Subcutaneous adipose tissue (tissue), 4 donors: ENCODE measurements around the gene PDE3B. TPM values are rescaled to one million over a fixed set of nuclear protein-coding genes. Genes with fewer than 3 reads are reported as not detected.

Experiments used
- total RNA-seq, 4 donors: library from RNA; depleted of rRNA; stranded (reverse); fragments of >200 nt; gene quantifications; one replicate each; pipeline ENCODE4 v1.1.0, GENCODE V29; 2016
- TF ChIP-seq, protein P1 (sequence below): fragments of 450-650 bp; IDR thresholded peaks from one replicate; pipeline ENCODE4 v1.5.1; 2016; ENCODE audit warnings: low read depth, mild to moderate bottlenecking, control low read depth, antibody characterized with exemption, moderate library complexity

The PDE3B gene
- total RNA-seq, 4 donors from 2014 or later = 158 to 367 (median 171) TPM

DNA sequence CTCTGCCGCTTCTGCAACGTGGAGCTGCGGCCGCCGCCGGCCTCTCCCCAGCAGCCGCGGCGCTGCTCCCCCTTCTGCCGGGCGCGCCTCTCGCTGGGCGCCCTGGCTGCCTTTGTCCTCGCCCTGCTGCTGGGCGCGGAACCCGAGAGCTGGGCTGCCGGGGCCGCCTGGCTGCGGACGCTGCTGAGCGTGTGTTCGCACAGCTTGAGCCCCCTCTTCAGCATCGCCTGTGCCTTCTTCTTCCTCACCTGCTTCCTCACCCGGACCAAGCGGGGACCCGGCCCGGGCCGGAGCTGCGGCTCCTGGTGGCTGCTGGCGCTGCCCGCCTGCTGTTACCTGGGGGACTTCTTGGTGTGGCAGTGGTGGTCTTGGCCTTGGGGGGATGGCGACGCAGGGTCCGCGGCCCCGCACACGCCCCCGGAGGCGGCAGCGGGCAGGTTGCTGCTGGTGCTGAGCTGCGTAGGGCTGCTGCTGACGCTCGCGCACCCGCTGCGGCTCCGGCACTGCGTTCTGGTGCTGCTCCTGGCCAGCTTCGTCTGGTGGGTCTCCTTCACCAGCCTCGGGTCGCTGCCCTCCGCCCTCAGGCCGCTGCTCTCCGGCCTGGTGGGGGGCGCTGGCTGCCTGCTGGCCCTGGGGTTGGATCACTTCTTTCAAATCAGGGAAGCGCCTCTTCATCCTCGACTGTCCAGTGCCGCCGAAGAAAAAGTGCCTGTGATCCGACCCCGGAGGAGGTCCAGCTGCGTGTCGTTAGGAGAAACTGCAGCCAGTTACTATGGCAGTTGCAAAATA is 816 bp downstream of the PDE3B start:
- TF ChIP-seq, protein P1, sequence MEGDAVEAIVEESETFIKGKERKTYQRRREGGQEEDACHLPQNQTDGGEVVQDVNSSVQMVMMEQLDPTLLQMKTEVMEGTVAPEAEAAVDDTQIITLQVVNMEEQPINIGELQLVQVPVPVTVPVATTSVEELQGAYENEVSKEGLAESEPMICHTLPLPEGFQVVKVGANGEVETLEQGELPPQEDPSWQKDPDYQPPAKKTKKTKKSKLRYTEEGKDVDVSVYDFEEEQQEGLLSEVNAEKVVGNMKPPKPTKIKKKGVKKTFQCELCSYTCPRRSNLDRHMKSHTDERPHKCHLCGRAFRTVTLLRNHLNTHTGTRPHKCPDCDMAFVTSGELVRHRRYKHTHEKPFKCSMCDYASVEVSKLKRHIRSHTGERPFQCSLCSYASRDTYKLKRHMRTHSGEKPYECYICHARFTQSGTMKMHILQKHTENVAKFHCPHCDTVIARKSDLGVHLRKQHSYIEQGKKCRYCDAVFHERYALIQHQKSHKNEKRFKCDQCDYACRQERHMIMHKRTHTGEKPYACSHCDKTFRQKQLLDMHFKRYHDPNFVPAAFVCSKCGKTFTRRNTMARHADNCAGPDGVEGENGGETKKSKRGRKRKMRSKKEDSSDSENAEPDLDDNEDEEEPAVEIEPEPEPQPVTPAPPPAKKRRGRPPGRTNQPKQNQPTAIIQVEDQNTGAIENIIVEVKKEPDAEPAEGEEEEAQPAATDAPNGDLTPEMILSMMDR = no peak

DNA sequence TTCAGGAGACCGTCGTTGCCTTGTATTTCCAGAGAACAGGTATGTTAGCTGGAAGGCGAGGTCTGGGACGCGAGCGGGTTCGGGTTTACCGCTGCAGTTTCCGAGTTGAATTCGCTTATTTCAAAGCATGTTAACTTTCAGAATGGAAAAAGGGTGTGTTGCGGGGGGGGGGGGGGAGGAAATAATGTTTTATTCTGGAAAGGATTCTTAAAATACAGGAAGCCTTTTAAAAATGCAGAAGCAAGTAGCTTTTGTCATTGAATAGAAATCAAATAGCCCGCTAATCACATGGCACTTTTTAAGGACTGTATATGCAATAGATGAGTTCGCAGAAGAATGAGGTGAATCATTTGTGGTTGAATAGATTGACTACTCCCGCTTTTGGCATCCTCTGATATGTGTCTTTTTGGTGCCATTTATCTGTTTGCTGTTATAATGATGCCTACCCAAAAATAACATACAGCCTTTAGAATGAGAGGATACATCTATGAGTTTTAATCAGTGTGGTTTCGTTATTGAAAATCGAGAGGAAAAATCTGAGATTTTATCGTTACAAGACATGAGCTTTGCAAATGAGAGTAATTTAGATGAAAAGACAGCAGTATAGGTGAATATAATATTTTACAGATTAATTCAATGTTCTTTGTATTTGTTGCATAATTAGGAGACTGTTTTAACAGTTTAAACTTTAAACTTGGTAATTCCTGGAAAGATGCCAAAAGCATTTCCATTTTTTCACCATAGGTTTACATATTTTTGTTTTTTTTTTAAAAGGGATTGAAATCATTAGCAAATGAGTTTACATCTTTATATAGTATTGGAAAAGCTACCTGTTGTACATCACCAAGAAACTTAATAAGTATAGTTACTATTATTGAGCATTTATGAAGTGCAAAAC is 1.7 kb downstream of the PDE3B start:
- TF ChIP-seq, protein P1 = no peak

DNA sequence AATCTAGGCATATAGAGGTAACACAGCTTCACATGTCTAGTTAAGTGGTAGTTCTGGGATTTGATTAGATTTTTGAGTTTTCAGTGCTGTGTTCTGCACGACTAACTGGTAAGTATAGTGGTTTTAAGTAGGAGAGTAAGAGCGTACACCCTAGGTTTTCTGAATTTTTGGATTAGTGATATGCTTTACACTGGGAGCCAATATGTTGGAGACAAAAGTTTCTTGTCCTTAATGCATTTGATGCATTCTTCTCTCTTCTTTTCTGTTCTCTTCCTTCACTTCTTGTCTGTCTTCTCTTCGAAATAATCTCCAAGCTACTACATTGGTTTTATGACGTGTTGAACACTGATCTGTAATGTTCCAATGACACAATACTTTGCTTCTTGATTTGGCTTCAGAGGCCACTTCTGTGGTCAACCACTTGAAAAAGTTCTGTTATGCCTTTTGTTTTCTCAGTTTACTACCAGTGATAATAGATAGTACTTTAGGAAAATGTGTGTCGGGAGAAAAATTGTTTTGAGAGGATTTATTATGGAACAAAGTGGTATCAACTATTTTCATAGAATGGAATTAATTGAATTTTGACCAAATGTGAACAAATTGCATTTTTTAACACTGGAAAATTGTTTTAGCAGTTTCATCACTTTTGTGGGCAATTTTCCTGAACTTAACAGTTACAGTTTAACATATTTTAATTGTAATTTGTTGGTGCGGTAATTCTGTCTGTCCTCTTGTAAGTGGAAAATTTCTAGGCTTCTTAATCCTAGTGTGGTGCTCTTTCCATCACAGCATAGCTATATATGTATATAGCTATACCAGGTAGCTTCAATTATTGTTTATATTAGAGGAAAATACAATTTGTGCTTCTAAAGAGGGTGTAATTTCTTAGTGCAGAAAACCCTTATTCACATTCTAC is 2.6 kb downstream of the PDE3B start:
- TF ChIP-seq, protein P1 = no peak

DNA sequence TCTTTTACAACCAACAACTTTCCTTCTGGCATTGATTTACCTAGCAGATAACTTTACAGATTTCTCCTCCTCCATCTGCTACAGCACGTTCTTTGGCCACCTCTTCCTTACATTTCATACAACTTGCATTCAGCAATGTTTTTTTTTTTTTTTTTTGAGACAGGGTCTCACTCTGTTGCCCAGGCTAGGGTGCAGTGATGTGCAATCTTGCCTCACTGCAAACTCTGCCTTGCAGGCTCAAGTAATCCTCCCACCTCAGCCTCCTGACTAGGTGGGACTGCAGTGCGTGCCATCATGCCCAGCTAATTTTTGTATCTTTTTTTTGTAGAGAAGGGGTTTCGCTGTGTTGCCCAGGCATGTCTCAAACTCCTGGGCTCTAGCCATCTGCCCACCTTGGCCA is 6.5 kb downstream of the PDE3B start:
- TF ChIP-seq, protein P1 = no peak

DNA sequence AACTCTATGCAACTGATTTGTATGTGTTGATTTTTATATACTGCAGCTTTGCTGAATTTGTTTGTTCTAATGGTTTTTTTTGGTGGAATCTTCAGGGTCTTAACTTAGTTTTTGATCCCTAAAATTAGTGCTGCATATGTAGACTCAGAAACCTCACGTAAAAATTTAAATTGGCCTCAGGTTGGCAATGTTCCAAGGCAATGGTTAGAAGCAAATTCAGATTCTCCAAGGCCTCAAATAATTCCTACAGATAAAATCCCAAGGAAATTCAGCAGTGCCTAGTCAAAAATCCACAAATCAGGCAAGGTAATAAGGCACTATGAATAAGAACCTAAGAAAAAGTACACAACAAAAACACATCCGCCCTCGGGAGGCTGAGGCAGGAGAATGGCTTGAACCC is 9.5 kb downstream of the PDE3B start:
- TF ChIP-seq, protein P1 = no peak

DNA sequence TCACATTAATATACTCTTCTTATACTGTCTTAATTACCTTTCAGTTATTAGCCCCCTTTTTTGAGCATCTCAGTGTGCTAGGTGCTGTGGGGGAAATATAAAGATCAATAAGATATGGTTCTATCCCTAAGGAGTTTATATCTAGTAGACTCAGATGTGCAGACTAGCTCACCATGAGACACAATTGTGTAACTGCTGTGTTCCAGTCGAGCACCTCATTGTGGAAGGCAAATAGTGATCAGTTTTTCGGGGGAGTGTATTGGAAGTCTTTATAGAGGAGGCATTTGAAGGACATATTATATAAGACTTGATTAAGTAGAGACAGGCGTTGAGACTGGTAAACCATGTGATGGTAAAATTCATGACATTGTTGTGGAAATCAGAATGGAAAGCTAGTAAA is 11.8 kb downstream of the PDE3B start:
- TF ChIP-seq, protein P1 = no peak
